Activated B cell treated with CpG ODN at 0.5 μM for 24 hours (primary cell): ENCODE data around the gene PNPLA2. TPM values are rescaled to one million over a fixed set of nuclear protein-coding genes. Genes with fewer than 3 reads are reported as not detected.

Source experiments
- ATAC-seq: fragments of 200-7000 bp; cut with Tn5 transposase; one replicate; pipeline ENCODE4 v1.10.0; 2021; ENCODE audit warnings: low read depth, mild to moderate bottlenecking, moderate library complexity
- CTCF ChIA-PET: fragments of 350-600 bp; sonication (Branson Sonifier 250); formaldehyde crosslinking; loops from one replicate; lab custom pipeline; 2021; ENCODE audit warnings: antibody characterized with exemption; lab: Charles Lee
- POLR2A ChIA-PET: fragments of 350-600 bp; sonication (Branson Sonifier 250); formaldehyde crosslinking; loops from one replicate; lab custom pipeline; 2021; ENCODE audit warnings: antibody characterized with exemption; lab: Charles Lee
- DNase-seq: peaks from one replicate; pipeline ENCODE4 v3.0.0; 2022
- H3K27ac Mint-ChIP-seq: one replicate; pipeline ENCODE4 v1.8.0; 2020; ENCODE audit warnings: mixed read lengths
- H3K27me3 Mint-ChIP-seq: one replicate; pipeline ENCODE4 v1.8.0; 2021; ENCODE audit warnings: mixed read lengths
- H3K36me3 Mint-ChIP-seq: one replicate; pipeline ENCODE4 v1.8.0; 2021; ENCODE audit warnings: low read depth, mixed read lengths
- H3K4me1 Mint-ChIP-seq: one replicate; pipeline ENCODE4 v1.8.0; 2021; ENCODE audit warnings: mixed read lengths
- H3K4me3 Mint-ChIP-seq: one replicate; pipeline ENCODE4 v1.8.0; 2020; ENCODE audit warnings: mild to moderate bottlenecking, mixed read lengths
- H3K9me3 Mint-ChIP-seq: one replicate; pipeline ENCODE4 v1.8.0; 2020; ENCODE audit warnings: mixed read lengths
- CTCF ChIP-seq: fragments of 200-600 bp; IDR thresholded peaks from one replicate; pipeline ENCODE4 v1.8.0; 2022; ENCODE audit warnings: antibody characterized with exemption, mild to moderate bottlenecking
- intact Hi-C: fragments of 100-400 bp; cut with micrococcal nuclease; formaldehyde crosslinking; loops from one replicate; pipeline ENCODE4 v1.15.1; 2024
- total RNA-seq: library from RNA; stranded (reverse); gene quantifications from 2 replicates; pipeline ENCODE4 v1.2.3, GENCODE V29; 2022

The PNPLA2 gene
- total RNA-seq, 1 donor from 2014 or later: 53.2 TPM

- no peak overlapping the region for H3K27ac Mint-ChIP-seq
- H3K4me3 Mint-ChIP-seq: no peak overlapping the region
- DNase-seq (no peak), ATAC-seq (no peak)
- ChIA-PET CTCF (no interaction called here), POLR2A (no interaction called here)
- peaks cover 13% of the 10 kb centered on the region for H3K4me1 Mint-ChIP-seq
- peaks cover 2% of the 10 kb centered on the region for H3K36me3 Mint-ChIP-seq
- TF ChIP-seq CTCF: no peak
- H3K27me3 Mint-ChIP-seq: no peaks in the 10 kb centered on the region
- intact Hi-C loops: no loop called here
- H3K9me3 Mint-ChIP-seq: no peaks in the 10 kb centered on the region
Observed at GRCh38 chr11:802018-802617, 16.6 kb upstream of the PNPLA2 start.

GRCh38 chr11:802693-803466 lies 15.8 kb upstream of the PNPLA2 start:
- Mint-ChIP-seq H3K36me3 (peaks cover 2% of the 10 kb centered on the region), H3K9me3 (no peaks in the 10 kb centered on the region), H3K4me3 (no peak overlapping the region), H3K4me1 (peaks cover 13% of the 10 kb centered on the region), H3K27ac (no peak overlapping the region), H3K27me3 (no peaks in the 10 kb centered on the region)
- intact Hi-C loops: no loop called here
- ChIA-PET POLR2A (interaction anchor here (2.3 kb wide), 1 partner anchor 17 kb away, joined by 9 read pairs; the partner anchor contains the start of gene PNPLA2), CTCF (no interaction called here)
- no peak for TF ChIP-seq CTCF
- ATAC-seq: no peak
- DNase-seq: no peak

- no peaks in the 10 kb centered on the region for H3K9me3 Mint-ChIP-seq
- DNase-seq (no peak), ATAC-seq (no peak)
- H3K27me3 Mint-ChIP-seq: no peaks in the 10 kb centered on the region
- TF ChIP-seq CTCF: no peak
- CTCF ChIA-PET: no interaction called here
- H3K4me1 Mint-ChIP-seq: peaks cover 16% of the 10 kb centered on the region
- intact Hi-C loops: no loop called here
- no peak overlapping the region for H3K27ac Mint-ChIP-seq
- peaks cover 2% of the 10 kb centered on the region for H3K36me3 Mint-ChIP-seq
- POLR2A ChIA-PET: interaction anchor here (2.3 kb wide), 1 partner anchor 16 kb away, joined by 9 read pairs; the partner anchor contains the start of gene PNPLA2
- no peak overlapping the region for H3K4me3 Mint-ChIP-seq
Observed at GRCh38 chr11:803467-803742, 15.3 kb upstream of the PNPLA2 start.

GRCh38 chr11:803770-804598 lies 14.7 kb upstream of the PNPLA2 start:
- intact Hi-C loops: loop anchor here (2.0 kb wide), 1 partner anchor 267 kb away; the partner anchor contains the start of gene LRRC56
- DNase-seq (no peak), ATAC-seq (no peak)
- H3K27me3 Mint-ChIP-seq: no peaks in the 10 kb centered on the region
- ChIA-PET POLR2A (interaction anchor here (1.1 to 2.3 kb wide), 3 partner anchors 16 to 56 kb away, joined by 3 to 9 read pairs (median 5); partner anchors contain the start of genes PNPLA2 and TALDO1), CTCF (no interaction called here)
- H3K4me1 Mint-ChIP-seq: peaks cover 22% of the 10 kb centered on the region
- no peaks in the 10 kb centered on the region for H3K9me3 Mint-ChIP-seq
- H3K36me3 Mint-ChIP-seq: peaks cover 4% of the 10 kb centered on the region
- H3K4me3 Mint-ChIP-seq: peak overlapping the region; percentile 68
- H3K27ac Mint-ChIP-seq: no peak overlapping the region
- TF ChIP-seq CTCF: no peak
